PC-9 (cell line): Measurements from ENCODE around the gene DISC1. TPM values are rescaled to one million over a fixed set of nuclear protein-coding genes. Genes with fewer than 3 reads are reported as not detected.

Experiments
- BruUV-seq: library from RNA; stranded (reverse); fragments of 400-500 nt; replicated peaks from 2 replicates; lab custom pipeline; 2021; lab: Mats Ljungman, UMichigan
- CTCF ChIA-PET: fragments of 300-600 bp; sonication (Branson Sonifier 250); formaldehyde crosslinking; loops from one replicate; lab custom pipeline; 2022; ENCODE audit warnings: antibody characterized with exemption; lab: Charles Lee
- POLR2A ChIA-PET: fragments of 300-600 bp; sonication (Branson Sonifier 250); formaldehyde crosslinking; loops from one replicate; lab custom pipeline; 2022; ENCODE audit warnings: antibody characterized with exemption; ENCODE audit not compliant: unreplicated experiment; lab: Charles Lee
- DNase-seq, 2 experiments: peaks; one replicate each; pipeline versions ENCODE4 v3.0.0 to v3.0.0-alpha.2; 2015 to 2022; ENCODE audit warnings: mixed read lengths in 1 of 2
- H2AFZ ChIP-seq: fragments of 200-600 bp; sonication (generic); 2 replicates; pipeline ENCODE4 v1.8.1; 2017; ENCODE audit warnings: antibody characterized with exemption
- H3F3A ChIP-seq: fragments of 200-600 bp; sonication (generic); 2 replicates; pipeline ENCODE4 v1.8.1; 2017; ENCODE audit warnings: antibody characterized with exemption, mild to moderate bottlenecking, low read depth; ENCODE audit not compliant: insufficient read depth
- H3K27ac ChIP-seq: fragments of 200-600 bp; sonication (generic); 2 replicates; pipeline ENCODE4 v1.6.1; 2016; ENCODE audit warnings: mixed run types
- H3K27me3 ChIP-seq: fragments of 200-600 bp; sonication (generic); 2 replicates; pipeline ENCODE4 v1.6.1; 2016; ENCODE audit warnings: low read depth, mixed run types; ENCODE audit not compliant: insufficient read depth
- H3K36me3 ChIP-seq: fragments of 200-600 bp; sonication (generic); 2 replicates; pipeline ENCODE4 v1.6.1; 2016; ENCODE audit warnings: low read depth, mixed run types
- H3K4me1 ChIP-seq: fragments of 200-600 bp; sonication (generic); replicated peaks from 2 replicates; pipeline ENCODE4 v1.6.1; 2016; ENCODE audit warnings: mixed run types; ENCODE audit not compliant: insufficient read depth
- H3K4me2 ChIP-seq: fragments of 200-600 bp; sonication (generic); 2 replicates; pipeline ENCODE4 v1.6.1; 2017; ENCODE audit warnings: mixed run types
- H3K4me3 ChIP-seq: fragments of 200-600 bp; sonication (generic); 2 replicates; pipeline ENCODE4 v1.6.1; 2016; ENCODE audit warnings: mixed run types
- H3K79me2 ChIP-seq: fragments of 200-600 bp; sonication (generic); 2 replicates; pipeline ENCODE4 v1.6.1; 2017; ENCODE audit warnings: low read depth, mixed run types
- H3K9me2 ChIP-seq: fragments of 200-600 bp; sonication (generic); 2 replicates; pipeline ENCODE4 v1.8.1; 2017; ENCODE audit warnings: mild to moderate bottlenecking; ENCODE audit not compliant: insufficient read depth
- H3K9me3 ChIP-seq: fragments of 200-600 bp; sonication (generic); 2 replicates; pipeline ENCODE4 v1.8.1; 2016; ENCODE audit warnings: low read depth; ENCODE audit not compliant: insufficient read depth
- H4K20me1 ChIP-seq: fragments of 200-600 bp; sonication (generic); 2 replicates; pipeline ENCODE4 v1.8.1; 2017; ENCODE audit not compliant: insufficient read depth
- EZH2 ChIP-seq: fragments of 200-600 bp; sonication (generic); IDR thresholded peaks from 2 replicates; pipeline ENCODE4 v1.8.0; 2017; ENCODE audit warnings: antibody characterized with exemption, low read depth
- intact Hi-C: fragments of 100-400 bp; cut with micrococcal nuclease; formaldehyde crosslinking; loops from one replicate; pipeline ENCODE4 v1.10.0; 2022; ENCODE audit not compliant: unreplicated experiment
- total RNA-seq: library from RNA; stranded (reverse); gene quantifications from 2 replicates; pipeline ENCODE4 v1.2.3, GENCODE V29; 2021
- TF ChIP-seq, protein P1 (sequence below): fragments of 200-600 bp; sonication (generic); conservative IDR thresholded peaks from 2 replicates; pipeline ENCODE4 v1.6.1; 2017; ENCODE audit warnings: mixed run types, antibody characterized with exemption, mild to moderate bottlenecking, moderate library complexity

The DISC1 gene
- total RNA-seq, 1 experiment from 2014 or later, result 7.4 TPM

DNA sequence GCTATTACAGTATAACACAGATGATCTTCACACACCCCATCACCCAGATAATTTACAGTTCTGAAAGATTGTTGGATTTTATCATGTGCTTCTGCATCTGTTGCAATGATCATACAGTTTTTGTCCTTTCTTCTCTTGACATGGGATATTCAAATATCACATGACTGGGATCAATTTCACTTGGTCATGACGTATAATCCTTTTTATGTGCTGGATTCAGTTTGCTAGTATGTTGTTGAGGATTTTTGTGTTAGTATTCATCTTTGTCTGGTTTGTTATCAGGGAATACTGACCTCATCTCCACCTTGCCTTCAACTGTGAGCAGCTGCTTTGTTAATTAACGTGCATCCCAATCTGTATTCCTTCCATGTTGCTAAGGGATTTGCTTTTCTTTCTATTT is 44.7 kb upstream of the DISC1 start:
- intact Hi-C loops, result no loop called here
- Histone ChIP-seq H3K4me1 (no peaks in the 10 kb centered on the region), H3K9me3 (no peaks in the 10 kb centered on the region), H3K27ac (no peak overlapping the region), H3K4me3 (no peak overlapping the region), H3F3A (no peaks in the 10 kb centered on the region), H4K20me1 (no peaks in the 10 kb centered on the region), H2AFZ (no peak overlapping the region), H3K79me2 (no peaks in the 10 kb centered on the region), H3K4me2 (no peak overlapping the region), H3K36me3 (no peaks in the 10 kb centered on the region), H3K27me3 (no peaks in the 10 kb centered on the region), H3K9me2 (no peaks in the 10 kb centered on the region)
- BruUV-seq, result no TSS peak
- DNase-seq, result no peak
- CTCF ChIA-PET, result no interaction called here
- TF ChIP-seq, protein P1, sequence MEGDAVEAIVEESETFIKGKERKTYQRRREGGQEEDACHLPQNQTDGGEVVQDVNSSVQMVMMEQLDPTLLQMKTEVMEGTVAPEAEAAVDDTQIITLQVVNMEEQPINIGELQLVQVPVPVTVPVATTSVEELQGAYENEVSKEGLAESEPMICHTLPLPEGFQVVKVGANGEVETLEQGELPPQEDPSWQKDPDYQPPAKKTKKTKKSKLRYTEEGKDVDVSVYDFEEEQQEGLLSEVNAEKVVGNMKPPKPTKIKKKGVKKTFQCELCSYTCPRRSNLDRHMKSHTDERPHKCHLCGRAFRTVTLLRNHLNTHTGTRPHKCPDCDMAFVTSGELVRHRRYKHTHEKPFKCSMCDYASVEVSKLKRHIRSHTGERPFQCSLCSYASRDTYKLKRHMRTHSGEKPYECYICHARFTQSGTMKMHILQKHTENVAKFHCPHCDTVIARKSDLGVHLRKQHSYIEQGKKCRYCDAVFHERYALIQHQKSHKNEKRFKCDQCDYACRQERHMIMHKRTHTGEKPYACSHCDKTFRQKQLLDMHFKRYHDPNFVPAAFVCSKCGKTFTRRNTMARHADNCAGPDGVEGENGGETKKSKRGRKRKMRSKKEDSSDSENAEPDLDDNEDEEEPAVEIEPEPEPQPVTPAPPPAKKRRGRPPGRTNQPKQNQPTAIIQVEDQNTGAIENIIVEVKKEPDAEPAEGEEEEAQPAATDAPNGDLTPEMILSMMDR, result no peak
- no peak for TF ChIP-seq EZH2
- POLR2A ChIA-PET, result no interaction called here

DNA sequence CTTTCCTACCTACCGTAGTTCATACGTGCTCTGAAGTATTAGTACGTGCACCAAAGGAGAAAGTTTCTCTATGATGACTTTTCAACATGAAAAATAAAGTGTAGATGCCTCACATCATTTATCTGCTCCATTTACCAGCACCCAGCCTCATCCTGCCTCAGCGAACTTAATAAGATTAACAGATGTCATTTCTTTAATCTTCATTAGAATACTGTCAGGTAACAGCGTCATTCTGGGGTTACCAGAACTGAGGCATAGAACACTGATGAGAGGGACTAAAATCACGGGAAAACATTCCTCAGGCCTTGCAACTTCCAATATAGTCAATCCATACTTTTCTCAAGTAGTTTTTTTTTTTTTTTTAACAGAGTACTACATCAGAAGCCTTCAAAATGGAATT is 43.2 kb upstream of the DISC1 start:
- no peaks in the 10 kb centered on the region for H3K9me3 ChIP-seq
- no TSS peak for BruUV-seq
- intact Hi-C loops, result no loop called here
- H3K36me3 ChIP-seq, result no peaks in the 10 kb centered on the region
- H3K27ac ChIP-seq, result no peak overlapping the region
- TF ChIP-seq EZH2, result no peak
- TF ChIP-seq, protein P1, result no peak
- no peaks in the 10 kb centered on the region for H3F3A ChIP-seq
- POLR2A ChIA-PET, result no interaction called here
- no peak overlapping the region for H3K4me3 ChIP-seq
- H3K4me2 ChIP-seq, result no peak overlapping the region
- H3K4me1 ChIP-seq, result no peaks in the 10 kb centered on the region
- no peak for DNase-seq
- CTCF ChIA-PET, result no interaction called here
- H3K9me2 ChIP-seq, result no peaks in the 10 kb centered on the region
- H2AFZ ChIP-seq, result no peak overlapping the region
- H3K79me2 ChIP-seq, result no peaks in the 10 kb centered on the region
- H3K27me3 ChIP-seq, result no peaks in the 10 kb centered on the region
- no peaks in the 10 kb centered on the region for H4K20me1 ChIP-seq

DNA sequence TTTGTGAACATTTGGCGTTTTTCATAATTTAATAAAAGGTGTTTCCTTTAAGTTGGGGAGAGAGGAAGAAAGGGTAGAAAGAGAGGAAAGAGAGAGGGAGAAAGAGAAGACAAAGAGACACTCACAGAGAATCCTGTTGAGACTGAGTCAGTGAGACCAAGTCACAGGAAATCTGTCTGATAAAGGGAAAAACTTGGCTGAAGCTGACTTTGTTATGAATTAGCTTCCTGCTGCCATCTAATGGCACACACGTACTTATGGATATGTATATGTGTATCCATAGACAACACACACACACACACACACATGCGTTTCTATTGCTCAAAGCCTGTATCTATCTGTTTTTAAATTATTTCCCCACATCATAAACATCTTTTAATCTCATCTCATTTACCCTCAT is 42.5 kb upstream of the DISC1 start:
- Histone ChIP-seq H2AFZ (no peak overlapping the region), H3K27me3 (no peaks in the 10 kb centered on the region), H4K20me1 (no peaks in the 10 kb centered on the region), H3K27ac (no peak overlapping the region), H3K4me2 (no peak overlapping the region), H3K9me3 (no peaks in the 10 kb centered on the region), H3K4me1 (no peaks in the 10 kb centered on the region), H3K4me3 (no peak overlapping the region), H3K36me3 (no peaks in the 10 kb centered on the region), H3F3A (no peaks in the 10 kb centered on the region), H3K9me2 (no peaks in the 10 kb centered on the region), H3K79me2 (no peaks in the 10 kb centered on the region)
- POLR2A ChIA-PET, result interaction anchor here (0.7 kb wide), 1 partner anchor 746 kb away, joined by 4 read pairs; no protein-coding TSS in a partner anchor
- no TSS peak for BruUV-seq
- CTCF ChIA-PET, result interaction anchor here (0.6 to 0.7 kb wide), 3 partner anchors 212 to 227 kb away, joined by 3 to 11 read pairs (median 7); no protein-coding TSS in a partner anchor
- no peak for DNase-seq
- TF ChIP-seq EZH2, result no peak
- TF ChIP-seq, protein P1, result no peak; the same call in 1 of the 2 replicates
- intact Hi-C loops, result loop anchor here (1.0 kb wide), 1 partner anchor 226 kb away; no protein-coding TSS in a partner anchor
